ENCODE results near the gene CSNK1G2. TPM values are rescaled to one million over a fixed set of nuclear protein-coding genes. Genes with fewer than 3 reads are reported as not detected.
A peak's percentile ranks its signal among the peaks of the same experiment; 100 is the strongest.

CSNK1G2 gene
- total and polyA plus RNA-seq, 2 of the 13 experiments (the other 11 are each of a cell fraction or from before 2014, with no cell fraction given), result 53.8 to 72.5 TPM

- TF ChIP-seq ZFP91 (CRISPR knock-in tag; IDR thresholded peaks at IDR 0.05; ENCODE audit: borderline replicate concordance), result no peak
- no peak for TF ChIP-seq HNF4A (CRISPR knock-in tag; IDR thresholded peaks at IDR 0.05)
- TF ChIP-seq ZNF12 (CRISPR knock-in tag; IDR thresholded peaks at IDR 0.05), result no peak
- TF ChIP-seq HOXA3 (CRISPR knock-in tag; IDR thresholded peaks at IDR 0.05), result 0 out of 2 replicates have a peak, but pooled peaks have one; percentile 18
- no peak for TF ChIP-seq MXI1 (IDR thresholded peaks at IDR 0.05; ENCODE audit: borderline replicate concordance, low read depth, low read length)
- no peak for TF ChIP-seq ZNF460 (CRISPR knock-in tag; IDR thresholded peaks at IDR 0.05; ENCODE audit: borderline replicate concordance)
- no peak for TF ChIP-seq ZNF775 (CRISPR knock-in tag; IDR thresholded peaks at IDR 0.05; ENCODE audit: borderline replicate concordance)
- no peak for TF ChIP-seq TOE1 (CRISPR knock-in tag; IDR thresholded peaks at IDR 0.05)
- no peak for TF ChIP-seq ISX (CRISPR knock-in tag; conservative IDR thresholded peaks at IDR 0.05)
- no peak for TF ChIP-seq SIX1 (CRISPR knock-in tag; IDR thresholded peaks at IDR 0.05; ENCODE audit: borderline replicate concordance)
- TF ChIP-seq ZNF777 (CRISPR knock-in tag; IDR thresholded peaks at IDR 0.05), result no peak
- TF ChIP-seq ZNF746 (CRISPR knock-in tag; IDR thresholded peaks at IDR 0.05), result peak; percentile 61
- no peak for TF ChIP-seq ATF4 (CRISPR knock-in tag; IDR thresholded peaks at IDR 0.05)
- peak; percentile 34; the same call in 1 of the 2 replicates for TF ChIP-seq TBX2 (CRISPR knock-in tag; IDR thresholded peaks at IDR 0.05; ENCODE audit: borderline replicate concordance)
- TF ChIP-seq ZNF501 (CRISPR knock-in tag; IDR thresholded peaks at IDR 0.05), result 0 out of 2 replicates have a peak, but pooled peaks have one; percentile 22
- no peak for TF ChIP-seq ARID4A (CRISPR knock-in tag; IDR thresholded peaks at IDR 0.05; ENCODE audit: borderline replicate concordance)
- 0 out of 2 replicates have a peak, but pooled peaks have one; percentile 3 for TF ChIP-seq KDM2A (CRISPR knock-in tag; IDR thresholded peaks at IDR 0.05; ENCODE audit: borderline replicate concordance, low read depth)
- 0 out of 2 replicates have a peak, but pooled peaks have one; percentile 21 for TF ChIP-seq SAP130 (CRISPR knock-in tag; IDR thresholded peaks at IDR 0.05; ENCODE audit: low read depth)
- TF ChIP-seq REXO4 (CRISPR knock-in tag; IDR thresholded peaks at IDR 0.05; ENCODE audit: borderline replicate concordance), result no peak
- TF ChIP-seq DMAP1 (CRISPR knock-in tag; IDR thresholded peaks at IDR 0.05), result no peak
These were observed 75.3 kb downstream of the CSNK1G2 start (continued) for GRCh38 chr19:2016041-2016807.
